ENCODE measurements around the gene SPRED2.

Gene SPRED2

DNA sequence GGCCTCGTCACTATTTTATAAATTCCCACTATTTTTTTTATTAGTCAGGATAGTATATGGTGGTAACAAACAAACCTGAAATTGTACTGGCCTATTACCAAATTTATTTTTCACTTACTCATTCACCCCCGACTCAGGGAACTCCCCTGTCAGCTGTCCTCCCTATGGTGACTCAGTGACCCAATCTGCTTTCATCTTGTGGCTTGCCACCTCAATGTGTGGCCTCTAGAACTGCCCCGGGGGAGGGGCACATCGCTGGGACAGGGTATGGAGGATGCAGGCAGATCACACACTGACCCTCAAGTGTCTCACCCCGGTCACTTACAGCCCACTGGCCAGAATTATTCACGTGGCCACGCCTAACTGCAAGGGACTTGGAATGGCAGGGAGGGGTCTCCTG lies 133.2 kb downstream of the SPRED2 start:
- no peak for DNase-seq

DNA sequence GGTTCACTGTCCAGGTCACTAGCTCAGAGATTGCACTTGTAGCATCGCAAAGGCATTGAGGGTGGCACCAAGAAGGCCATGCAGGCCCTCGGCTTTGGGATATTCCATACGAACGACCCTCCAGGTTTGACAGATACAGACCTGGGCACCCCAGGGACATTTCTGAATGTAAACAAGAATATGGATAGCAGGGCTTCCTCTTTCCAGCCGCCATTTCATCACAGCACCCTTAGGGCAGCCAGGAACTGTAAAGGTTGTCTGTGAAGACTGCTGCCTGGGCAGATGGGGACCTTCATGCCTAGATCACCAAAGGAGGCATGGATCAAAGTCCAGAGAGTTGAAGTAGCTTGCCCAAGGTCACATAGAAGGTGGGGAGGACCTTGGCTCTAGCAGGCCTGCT lies 134.3 kb downstream of the SPRED2 start:
- no peak for DNase-seq

GRCh38 chr2:65297544-65297943 lies 134.9 kb downstream of the SPRED2 start:
- DNase-seq: no peak

DNA sequence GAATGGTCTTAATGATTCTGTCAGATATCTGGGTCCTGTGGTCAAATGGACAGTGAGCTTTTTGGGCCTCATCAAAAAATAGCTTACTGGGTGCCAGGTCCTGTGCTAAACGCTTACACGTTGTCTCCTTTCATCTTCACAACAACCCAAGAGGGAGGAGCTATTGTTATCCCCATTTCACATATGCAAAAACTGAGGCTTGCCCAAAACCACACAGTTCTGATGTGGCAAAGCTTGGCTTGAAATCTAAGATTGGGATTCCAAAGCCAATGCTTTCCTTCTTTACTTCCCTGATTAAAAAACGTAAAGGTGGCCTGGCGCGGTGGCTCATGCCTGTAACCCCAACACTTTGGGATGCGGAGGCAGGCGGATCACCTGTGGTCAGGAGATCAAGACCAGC lies 135.4 kb downstream of the SPRED2 start:
- DNase-seq: no peak

DNA sequence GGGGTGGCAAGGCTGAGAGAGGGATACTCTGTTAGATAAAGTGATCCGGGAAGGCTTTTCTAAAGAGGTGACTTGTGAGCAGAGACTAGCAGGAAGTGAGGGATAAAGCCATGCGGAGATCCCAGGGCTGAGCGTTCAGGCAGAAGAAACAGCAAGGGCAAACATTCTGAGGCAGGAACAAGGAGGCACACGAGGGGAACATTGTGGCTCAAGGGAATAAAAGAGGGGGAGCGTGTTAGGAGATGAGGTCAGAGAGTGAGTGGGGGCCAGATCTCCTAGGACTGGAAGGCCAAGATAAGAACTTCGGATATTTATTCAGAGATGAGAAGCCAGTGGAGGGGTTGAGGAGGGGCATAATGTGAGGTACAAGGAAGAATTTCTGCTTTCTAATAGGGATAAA lies 137.7 kb downstream of the SPRED2 start:
- DNase-seq: no peak

GRCh38 chr2:65294136-65294535 lies 138.3 kb downstream of the SPRED2 start:
- DNase-seq: no peak

DNA sequence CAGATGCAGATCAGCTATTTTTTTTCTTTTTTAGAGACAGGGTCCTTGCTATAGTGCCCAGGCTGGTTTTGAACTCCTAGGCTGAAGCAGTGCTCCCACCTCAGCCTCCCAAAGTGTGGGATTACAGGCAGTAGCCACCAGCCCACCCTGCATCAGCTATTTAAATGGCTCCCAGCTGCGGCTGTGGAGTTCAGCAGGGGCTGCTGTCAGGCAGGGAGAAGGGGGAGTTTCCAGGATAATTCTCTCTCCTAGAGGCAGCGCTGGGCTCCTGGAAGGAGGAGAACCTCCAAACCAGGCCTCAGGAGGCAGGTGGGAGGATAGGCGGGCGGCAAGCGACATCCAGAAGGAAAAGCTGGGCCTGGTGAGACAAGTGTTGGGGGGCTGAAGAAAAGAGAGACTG lies 139.0 kb downstream of the SPRED2 start:
- no peak for DNase-seq

DNA sequence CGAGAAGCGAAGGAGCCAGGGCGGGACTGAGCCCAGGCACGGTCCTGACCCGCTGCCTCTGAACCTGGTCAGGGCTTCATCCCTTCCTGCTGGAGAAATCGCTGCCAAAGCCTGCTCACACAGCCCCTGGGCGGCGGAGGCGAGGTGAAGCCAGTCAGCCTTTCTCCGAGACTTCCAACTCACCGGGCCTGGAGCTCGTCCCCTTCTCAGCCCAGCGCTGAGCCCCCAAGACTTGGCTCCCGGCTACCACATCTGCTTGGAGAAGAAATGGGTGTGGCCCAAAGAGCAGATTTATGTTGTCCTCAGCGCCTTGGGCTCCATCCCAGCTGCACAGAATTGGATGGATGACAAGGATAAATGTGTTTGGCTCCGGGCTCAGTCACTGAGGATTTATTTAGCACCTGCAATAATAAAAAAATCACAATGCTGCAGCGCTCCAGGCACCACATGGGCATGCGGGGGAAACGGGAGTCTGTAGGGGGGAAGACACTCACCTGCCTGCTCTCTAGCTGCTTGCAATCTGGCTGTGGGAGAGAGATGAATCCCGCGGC lies 139.9 kb downstream of the SPRED2 start:
- no peak for DNase-seq

- no peak for DNase-seq
Measured at GRCh38 chr2:65292106-65292400, 140.3 kb downstream of the SPRED2 start.

DNA sequence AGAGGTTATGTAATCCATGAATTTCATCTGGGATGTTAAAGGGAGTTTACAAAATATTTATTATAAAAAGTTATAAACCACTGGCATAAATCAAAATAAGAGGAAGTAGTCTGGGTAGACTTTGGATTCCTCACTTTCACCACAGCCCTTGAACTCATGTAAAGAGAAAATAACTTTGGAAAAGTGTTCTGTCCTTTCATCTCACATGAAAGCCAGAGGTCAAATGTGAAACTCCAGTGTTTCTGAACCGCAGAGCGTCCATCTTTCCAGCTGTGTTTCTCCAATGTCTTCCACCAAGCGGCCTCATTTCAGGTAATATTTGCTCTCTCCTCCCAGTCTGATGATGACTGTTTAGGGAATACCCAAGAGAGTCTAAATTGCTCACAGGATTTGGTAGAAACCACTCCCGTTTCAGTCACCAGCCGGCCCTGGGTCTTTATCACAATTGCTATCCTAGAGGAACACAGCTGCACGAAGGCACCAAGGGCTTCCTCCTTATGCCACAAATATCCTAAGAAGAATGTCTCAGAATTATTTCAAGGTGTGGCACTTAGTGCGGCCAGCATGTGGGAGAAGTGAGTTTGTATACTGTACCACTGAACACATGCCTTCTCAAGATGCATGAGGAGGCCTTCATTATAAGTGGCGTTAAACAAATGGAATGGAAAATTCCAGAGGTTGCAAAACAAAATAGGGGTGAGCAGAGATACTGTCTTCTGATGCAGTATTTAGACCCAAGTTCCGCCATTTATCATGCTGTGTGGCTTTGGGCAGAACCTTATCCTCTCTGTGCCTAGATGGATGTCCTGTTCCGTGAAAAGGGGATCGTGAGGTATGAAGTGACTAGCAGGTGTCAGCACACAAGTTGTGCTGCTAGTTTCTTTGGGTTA lies 140.9 kb downstream of the SPRED2 start:
- DNase-seq: no peak

- DNase-seq: no peak
Measured at GRCh38 chr2:65287364-65287763, 145.0 kb downstream of the SPRED2 start.

DNA sequence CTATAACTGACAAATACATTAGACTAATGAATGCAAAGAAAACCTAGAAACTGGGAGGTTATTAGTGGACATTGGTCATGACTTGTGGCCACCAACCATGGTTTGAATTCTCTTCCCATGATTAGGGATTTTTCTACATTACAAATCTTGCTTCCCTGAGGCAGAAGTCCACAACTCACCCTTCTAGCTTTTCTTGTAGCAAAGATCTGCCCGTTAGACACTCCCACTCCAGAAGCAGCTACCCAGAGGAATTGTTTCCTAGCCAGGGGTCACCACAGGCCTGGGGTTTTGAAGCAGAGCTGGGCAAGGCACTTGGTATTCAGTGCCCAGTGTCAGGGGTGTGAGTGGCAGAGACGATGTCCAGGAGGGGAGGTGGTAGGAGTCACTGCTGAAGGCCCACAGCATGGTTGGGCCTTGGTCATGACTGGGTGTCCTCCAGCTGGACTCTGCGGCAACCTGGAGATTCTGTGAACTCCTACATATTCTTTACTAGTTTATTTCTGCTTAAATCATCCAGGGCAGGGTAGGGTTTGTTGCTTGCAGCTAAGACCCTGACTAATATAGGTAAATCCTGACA lies 149.8 kb downstream of the SPRED2 start:
- no peak for DNase-seq

GRCh38 chr2:65281627-65282351 lies 150.6 kb downstream of the SPRED2 start:
- DNase-seq: no peak

DNA sequence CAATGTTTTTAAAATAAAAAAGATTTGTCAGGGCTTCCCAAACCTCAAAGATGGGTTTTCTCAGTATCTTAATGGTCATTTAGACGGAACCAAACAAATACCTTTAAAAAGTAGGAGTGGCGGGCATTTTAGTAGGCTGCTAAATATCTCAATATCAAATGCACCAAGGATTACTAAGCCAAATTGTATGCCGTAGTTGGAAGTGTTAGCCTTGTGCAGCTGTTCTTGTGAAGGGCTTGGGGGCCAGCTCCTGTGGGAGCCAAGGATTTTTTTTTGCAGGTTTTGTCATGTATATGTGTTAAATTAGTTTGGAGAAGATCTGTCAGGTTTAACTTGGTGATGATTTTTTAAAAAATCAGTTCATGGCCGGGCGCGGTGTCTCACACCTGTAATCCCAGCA lies 152.6 kb downstream of the SPRED2 start:
- no peak for DNase-seq

- no peak for DNase-seq
Measured at GRCh38 chr2:65278531-65278981, 153.8 kb downstream of the SPRED2 start.

GRCh38 chr2:65277791-65278483 lies 154.5 kb downstream of the SPRED2 start:
- no peak for DNase-seq

DNA sequence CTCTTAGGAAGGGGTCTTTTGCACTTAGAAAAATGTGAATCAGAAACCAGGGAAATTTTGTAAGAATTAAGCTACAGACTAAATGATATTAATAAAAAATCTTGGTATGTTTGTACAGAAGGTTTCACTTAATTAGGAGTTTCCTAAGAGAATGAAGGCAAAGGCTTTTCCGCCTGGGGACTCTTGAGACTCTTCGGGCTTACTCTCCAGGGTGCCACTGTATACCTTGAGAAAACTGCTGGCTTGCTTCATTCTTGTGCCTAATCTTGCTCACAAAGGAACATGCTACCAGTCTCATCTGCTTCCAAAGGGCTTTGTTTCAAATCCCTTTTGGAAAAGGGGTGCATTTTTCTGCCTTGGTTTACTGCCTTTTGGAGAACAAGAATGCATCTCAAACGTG lies 155.3 kb downstream of the SPRED2 start:
- no peak for DNase-seq

DNA sequence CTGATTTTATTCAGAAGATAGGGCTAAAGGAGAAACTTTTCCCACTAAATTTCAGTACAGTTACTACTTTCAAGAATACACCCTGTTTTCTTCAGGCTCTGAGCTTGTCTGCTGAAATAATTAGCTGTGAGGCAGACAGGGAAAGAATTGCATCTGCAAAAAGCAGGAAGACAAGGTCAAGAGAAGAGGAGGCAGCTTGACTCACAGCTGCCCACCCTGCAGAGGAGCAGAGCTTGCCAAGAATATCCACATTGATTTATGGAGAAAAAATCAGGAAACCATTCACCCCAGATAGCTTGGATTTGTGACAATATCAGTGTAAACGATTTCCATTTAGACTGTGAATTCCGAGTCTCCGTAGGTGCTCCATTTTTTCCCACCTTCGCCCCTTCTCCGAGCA lies 155.8 kb downstream of the SPRED2 start:
- no peak for DNase-seq

DNA sequence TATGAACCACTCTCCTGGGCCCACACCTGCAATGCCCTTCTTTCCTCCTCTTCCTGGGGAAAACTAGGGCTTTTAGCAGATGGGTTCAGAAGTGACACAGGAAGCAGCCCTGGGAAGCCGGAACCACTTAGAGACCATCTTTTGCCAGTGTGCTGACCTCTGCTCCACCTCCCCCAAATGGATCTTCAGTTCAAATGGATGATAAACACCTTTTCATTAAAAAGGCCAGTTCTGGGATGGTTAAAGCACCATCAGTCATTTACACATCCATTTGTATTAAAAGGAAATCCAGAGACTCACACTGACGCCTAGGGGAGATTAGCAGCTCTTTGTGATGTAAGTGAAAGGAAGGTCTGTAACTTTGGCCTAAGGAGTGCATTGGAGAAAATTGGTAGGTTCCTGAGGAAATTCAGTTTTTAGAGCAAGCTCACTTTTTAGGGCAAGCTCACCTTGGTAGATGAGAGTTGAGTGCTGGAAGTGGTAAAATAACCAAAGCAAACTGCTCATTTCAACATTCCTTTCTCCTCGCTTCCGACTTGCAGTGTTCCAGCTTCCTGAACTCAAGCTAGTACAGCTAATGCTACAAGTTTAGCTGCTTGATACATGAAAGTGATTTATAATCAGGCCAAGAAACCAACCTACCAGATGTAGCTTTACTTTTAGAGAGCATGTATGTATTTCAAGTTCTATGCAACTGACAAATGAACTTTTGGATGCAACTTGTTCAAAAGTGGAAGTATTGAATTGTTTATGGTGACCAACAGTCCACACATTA lies 157.1 kb downstream of the SPRED2 start:
- DNase-seq: no peak

DNA sequence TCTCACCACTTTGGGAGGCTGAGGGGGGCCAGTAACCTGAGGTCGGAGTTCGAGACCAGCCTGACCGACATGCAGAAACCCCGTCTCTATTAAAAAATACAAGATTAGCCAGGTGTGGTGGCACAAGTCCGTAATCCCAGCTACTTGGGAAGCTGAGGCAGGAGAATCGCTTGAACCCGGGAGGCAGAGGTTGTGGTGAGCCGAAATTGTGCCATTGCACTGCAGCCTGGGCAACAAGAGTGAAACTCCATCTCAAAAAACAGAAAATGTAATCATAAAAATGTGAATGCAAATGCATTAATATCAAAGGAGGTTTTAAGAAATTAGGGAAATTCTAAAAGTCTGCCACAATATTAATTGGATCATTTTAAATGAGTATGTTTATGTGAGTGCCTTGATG lies 159.1 kb downstream of the SPRED2 start:
- no peak for DNase-seq

DNA sequence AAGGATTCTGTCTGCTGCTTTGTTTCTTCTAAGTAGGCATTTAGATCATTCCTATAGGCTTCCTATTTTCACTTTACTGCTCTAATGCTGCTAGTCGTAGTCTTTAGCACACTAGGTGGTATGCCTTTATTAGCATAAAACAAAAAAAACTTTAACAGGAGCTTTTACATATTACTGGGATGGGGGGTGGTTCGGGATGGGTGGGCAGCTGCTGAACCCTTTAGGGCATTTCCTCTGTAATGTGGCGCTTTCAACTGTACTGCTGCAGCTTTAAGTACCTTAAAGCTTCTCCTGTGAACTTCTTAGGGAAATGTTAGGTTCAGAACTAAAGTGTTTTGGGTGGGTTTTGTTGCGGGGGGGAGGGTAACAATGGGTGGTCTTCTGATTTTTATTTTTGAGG lies 163.4 kb downstream of the SPRED2 start:
- no peak for DNase-seq

GRCh38 chr2:65267008-65267407 lies 165.4 kb downstream of the SPRED2 start:
- DNase-seq: no peak
